Mammary epithelial cell (primary cell): ENCODE measurements around the gene PCNP.

Source experiments
- EZH2 ChIP-seq: IDR thresholded peaks from 2 replicates; pipeline ENCODE4 v1.6.1; 2012; ENCODE audit warnings: low read length, inconsistent platforms, borderline replicate concordance
- TF ChIP-seq, protein P1 (sequence below), 2 donors: IDR thresholded peaks in 1 of 2; conservative IDR thresholded peaks in 1 of 2; 2 replicates each; pipeline ENCODE4 v1.5.1; 2011 to 2012; ENCODE audit warnings: inconsistent platforms in 2 of 2, low read length in 2 of 2, mild to moderate bottlenecking in 2 of 2, control low read depth in 1 of 2, low read depth in 1 of 2; ENCODE audit not compliant: insufficient read depth in 1 of 2; ENCODE audit errors: extremely low read depth in 1 of 2

DNA sequence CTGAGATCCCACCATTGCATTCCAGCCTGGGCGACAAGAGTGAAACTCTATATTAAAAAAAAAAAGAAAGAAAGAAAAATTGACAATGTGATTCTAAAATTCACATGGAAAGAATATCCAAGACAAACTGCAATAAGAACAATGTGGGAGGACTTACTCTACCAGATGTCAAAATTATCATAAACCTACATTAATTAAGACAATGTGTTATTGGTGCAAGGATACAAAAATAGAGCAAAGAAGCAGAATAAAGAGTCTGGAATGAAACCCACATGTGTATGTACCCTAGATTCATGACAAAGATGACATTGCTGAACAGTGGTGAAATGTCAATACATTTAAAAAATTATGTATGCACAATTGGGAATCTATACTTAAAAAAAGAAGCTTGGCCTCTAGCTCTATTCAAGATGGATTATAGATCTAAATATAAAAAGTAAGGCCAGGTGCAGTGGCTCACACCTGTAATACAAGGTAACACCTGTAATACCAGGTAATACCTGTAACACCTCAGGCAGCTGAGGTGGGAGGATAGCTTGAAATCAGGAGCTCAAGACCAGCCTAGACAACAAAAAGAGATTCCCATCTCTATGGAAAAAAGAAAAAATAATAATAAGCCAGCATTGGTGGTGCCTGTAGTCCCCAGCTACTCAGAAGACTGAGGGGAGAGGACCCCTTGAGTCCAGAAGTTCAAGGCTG is 57.3 kb downstream of the PCNP start:
- TF ChIP-seq EZH2 = no peak
- TF ChIP-seq, protein P1, sequence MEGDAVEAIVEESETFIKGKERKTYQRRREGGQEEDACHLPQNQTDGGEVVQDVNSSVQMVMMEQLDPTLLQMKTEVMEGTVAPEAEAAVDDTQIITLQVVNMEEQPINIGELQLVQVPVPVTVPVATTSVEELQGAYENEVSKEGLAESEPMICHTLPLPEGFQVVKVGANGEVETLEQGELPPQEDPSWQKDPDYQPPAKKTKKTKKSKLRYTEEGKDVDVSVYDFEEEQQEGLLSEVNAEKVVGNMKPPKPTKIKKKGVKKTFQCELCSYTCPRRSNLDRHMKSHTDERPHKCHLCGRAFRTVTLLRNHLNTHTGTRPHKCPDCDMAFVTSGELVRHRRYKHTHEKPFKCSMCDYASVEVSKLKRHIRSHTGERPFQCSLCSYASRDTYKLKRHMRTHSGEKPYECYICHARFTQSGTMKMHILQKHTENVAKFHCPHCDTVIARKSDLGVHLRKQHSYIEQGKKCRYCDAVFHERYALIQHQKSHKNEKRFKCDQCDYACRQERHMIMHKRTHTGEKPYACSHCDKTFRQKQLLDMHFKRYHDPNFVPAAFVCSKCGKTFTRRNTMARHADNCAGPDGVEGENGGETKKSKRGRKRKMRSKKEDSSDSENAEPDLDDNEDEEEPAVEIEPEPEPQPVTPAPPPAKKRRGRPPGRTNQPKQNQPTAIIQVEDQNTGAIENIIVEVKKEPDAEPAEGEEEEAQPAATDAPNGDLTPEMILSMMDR (conservative IDR thresholded peaks at IDR 0.05 in 1 of 2, IDR thresholded peaks at IDR 0.05 in 1 of 2; ENCODE audit: extremely low read depth in 1 of 2, insufficient read depth in 1 of 2, low read depth in 1 of 2, low read length in 2 of 2) = no peak
